SU-DHL-6 (cell line): ENCODE data around the gene AGAP4.
"Not testable (repeated sequence)": the region's sequence is repeated elsewhere in the genome, so short reads cannot be mapped to it uniquely, and the experiment has no call there.

Source experiments
- CTCF ChIP-seq: fragments of 200-600 bp; sonication (generic); IDR thresholded peaks from one replicate; pipeline ENCODE4 v1.5.1; 2017; ENCODE audit warnings: antibody characterized with exemption, mild to moderate bottlenecking, low read length, moderate library complexity; ENCODE audit not compliant: insufficient read depth, poor library complexity, severe bottlenecking
- EZH2phosphoT487 ChIP-seq: fragments of 200-600 bp; sonication (generic), shearing (Covaris generic); conservative IDR thresholded peaks from 2 replicates; pipeline ENCODE4 v1.6.1; 2018; ENCODE audit warnings: mild to moderate bottlenecking, antibody characterized with exemption, low read length, moderate library complexity, mixed read lengths

- TF ChIP-seq CTCF, EZH2phosphoT487: not testable (repeated sequence)
Observed at GRCh38 chr10:45889539-45890230, 42.4 kb upstream of the AGAP4 start.
